Measurements from ENCODE around the gene NME4.
"Not testable (repeated sequence)": the region's sequence is repeated elsewhere in the genome, so short reads cannot be mapped to it uniquely, and the experiment has no call there.

Gene NME4

GRCh38 chr16:397135-397661 lies at the start of gene NME4:
NME4 (plus strand) TSS chr16:397199; CDS start chr16:397223, 24 bp downstream.
- no peak for DNase-seq

- DNase-seq = no peak
Measured at GRCh38 chr16:347203-347602, 49.8 kb upstream of the NME4 start.

GRCh38 chr16:348495-348894 lies 48.5 kb upstream of the NME4 start:
- DNase-seq = not testable (repeated sequence)

DNA sequence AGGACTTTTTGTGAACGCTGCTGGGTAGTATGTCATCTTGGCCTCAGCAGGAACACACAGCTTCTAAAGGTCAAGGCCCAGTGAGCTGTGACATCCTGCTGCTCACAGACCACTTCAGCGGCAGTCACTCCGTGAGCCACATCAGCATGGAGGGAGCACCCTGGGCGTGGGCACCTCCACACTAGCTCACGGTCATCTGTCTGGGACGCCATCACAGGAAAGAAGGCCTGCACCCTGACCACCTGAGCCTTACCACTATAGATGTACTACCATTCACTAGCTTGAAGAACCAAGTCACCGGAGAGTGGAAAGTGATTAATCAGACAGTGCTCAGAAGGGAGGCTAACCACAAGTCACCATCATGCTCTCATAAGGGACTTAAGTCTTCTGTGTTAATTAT lies 47.8 kb upstream of the NME4 start:
- DNase-seq = no peak

DNA sequence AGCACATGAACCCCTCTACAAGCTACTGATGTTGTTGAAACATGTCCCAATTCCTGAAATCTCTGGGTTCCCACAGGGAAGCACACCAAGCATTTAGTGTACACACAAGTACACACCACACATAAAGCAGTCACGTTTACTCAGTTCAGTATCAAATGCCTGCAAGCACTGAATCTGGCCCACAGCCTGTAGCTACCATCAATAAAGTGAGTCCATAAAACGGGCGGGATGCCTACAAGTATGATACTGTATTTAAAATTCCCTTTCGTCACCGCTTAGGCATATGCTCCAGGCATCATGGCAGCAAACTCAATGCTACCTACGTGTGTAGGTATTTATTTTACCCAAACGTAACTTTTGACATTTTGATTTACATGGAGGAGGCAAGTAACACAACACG lies 46.8 kb upstream of the NME4 start:
- DNase-seq = no peak

- DNase-seq = no peak
Measured at GRCh38 chr16:351804-352520, 45.0 kb upstream of the NME4 start.

GRCh38 chr16:352547-353403 lies 44.2 kb upstream of the NME4 start, which contains the start of gene AXIN1:
AXIN1 (minus strand) TSS chr16:352723; CDS start chr16:347025, 5,698 bp downstream.
- DNase-seq = peak; percentile 99

GRCh38 chr16:353404-354290 lies 43.4 kb upstream of the NME4 start:
- DNase-seq = no peak

DNA sequence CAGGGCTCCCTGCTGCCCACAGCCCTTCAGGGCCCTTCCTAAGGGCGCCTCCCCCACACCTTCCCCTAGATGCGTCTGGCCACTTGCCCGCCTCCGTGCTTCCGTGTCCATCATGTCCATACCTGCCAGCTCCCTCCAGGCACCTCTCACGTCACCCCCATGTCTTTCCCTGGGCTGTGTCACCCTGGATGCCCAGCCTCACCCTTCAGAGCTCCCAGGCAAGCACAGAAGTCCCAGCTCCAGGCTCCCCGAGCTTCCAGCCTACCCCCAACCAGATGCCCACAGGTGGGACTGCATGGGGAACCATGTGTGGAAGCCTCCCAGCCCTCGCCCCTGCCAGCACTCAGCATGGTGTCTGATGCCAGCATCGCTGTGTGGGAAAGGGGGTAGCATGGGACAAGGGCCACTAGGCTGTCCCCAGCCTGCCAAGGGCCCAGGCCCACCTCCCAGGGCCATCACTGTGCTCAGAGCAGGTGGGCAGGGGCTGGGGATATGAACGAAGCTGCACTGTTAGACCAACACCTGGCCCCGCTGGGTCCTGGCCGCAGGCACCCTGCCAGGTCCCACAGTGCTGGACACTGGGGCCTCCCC lies 42.6 kb upstream of the NME4 start:
- DNase-seq = no peak

DNA sequence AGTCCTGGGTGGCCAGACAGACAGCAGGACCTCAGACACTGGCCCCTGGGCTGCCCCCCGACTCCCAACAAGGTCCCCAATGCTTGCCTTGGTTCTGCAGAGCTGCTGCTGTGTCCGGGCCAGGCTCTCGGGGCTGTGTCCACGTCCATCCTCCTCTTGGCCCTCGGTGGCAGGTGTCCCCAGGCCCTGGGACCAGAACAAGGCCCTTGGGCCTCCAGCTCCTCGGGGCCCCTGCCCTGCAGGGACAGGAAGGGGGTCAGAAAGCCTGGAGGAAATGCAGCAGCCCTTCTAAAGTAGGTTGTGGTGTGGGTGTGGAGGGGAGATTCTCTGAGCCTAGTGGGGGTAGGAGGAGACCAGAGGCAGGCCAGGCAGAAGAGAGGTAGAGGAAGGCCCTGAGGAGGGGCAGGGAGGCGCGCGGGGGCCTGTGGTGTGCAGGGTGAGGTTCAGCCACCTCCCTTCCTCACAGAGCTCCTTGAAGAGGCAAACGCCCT lies 42.0 kb upstream of the NME4 start:
- DNase-seq = peak; percentile 62

GRCh38 chr16:356741-357140 lies 40.3 kb upstream of the NME4 start:
- DNase-seq = no peak

GRCh38 chr16:359067-359763 lies 37.8 kb upstream of the NME4 start:
- no peak for DNase-seq

GRCh38 chr16:359871-360697 lies 36.9 kb upstream of the NME4 start:
- DNase-seq = no peak

GRCh38 chr16:360698-361336 lies 36.2 kb upstream of the NME4 start:
- no peak for DNase-seq

DNA sequence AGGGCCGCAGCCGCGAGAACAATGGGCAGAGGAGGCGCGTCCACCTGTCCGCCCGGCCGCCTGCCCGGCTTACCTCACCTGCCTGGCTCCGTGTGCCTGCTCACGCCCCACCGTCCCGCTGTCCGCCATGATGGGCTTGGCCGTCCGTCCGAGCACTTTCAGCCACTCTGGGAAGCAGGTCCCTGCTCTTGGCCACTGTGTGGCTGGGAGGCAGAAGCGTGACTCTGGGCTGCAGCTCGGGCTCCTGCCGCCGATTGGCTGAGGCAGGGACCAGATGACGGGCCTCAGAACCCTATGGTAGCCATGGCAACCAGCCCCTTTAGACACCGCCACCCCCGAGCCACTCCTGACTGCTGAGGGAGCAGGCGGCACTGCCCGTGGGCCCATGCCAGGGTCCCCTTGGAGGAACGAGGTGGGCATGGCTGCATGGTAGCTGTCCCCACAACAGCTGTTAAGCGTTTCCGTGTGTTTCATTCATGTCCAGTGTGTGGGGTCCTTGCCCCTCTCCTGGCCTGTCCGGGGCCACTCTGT lies 35.6 kb upstream of the NME4 start:
- no peak for DNase-seq

DNA sequence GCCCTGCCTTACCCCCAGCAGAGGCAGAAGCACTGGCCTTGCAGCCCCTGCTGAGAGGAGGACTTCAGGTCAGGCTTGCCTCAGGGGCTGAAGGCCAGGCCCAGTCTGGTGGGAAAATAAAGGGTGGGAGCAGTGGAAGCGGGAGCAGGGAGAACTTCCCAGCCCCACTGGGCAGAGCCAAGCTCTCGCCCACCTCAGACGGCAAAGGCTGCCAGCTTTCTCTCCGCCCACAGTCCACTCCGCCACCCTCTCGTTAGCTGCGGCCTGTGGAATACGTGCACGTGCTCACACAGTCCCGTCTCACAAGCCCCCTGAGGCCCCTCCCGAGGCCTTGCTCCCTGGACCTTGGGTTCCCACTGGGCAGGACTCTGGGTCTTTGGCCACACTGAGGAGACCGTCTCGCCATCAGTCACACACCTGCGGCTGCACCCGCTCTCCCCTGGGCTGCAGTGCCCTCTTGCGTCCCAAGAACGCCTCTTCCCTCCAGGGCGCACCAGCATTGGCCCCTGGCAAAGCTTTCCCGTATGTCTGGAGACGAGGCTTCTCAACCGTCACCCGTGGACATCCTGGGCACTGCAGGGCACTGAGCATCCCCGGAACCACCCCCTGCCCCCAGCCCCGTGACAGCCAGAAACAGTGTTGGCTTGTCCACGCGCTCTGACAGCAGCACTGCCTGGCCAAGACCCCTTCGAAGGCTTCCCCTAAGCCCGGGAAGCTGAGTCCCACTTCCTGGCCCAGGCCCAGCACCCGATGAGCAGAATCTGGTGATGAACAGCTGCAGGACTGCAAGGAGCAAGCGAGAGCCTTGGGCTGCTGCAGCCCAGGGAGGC lies 34.9 kb upstream of the NME4 start:
- DNase-seq = peak; percentile 62

GRCh38 chr16:362702-362999 lies 34.3 kb upstream of the NME4 start:
- DNase-seq = not testable (repeated sequence)

DNA sequence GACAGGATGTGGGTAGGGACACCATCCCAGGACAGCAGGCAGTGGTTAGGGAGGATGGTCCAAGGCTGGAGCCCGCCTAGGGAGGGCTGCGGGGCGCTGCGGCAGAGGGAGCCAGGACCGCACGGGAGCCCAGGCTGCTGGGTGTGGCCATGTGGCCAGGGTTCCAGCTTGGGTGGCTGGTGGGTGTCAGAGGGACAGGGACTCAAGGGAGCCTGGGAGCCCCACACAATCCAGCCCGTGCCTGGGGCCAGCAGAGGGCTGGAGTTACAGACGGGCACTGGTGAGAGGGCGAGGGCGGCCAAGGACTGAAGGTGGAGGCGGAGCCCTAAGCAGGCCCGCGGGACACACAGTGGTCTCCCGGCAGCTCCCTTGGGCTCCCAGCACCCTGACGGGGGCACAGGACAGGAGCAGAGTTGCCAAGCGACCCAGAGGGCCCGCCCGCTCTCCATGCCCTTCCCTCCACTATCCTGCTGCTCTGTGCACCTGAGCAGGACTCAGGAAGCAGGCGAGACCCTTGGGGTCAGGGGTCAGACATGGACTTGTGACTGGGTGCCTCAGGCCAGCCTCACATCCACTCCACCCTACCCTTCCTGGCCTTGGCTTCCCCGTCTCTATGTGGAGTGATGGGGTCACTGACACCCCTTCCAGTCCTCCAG lies 33.8 kb upstream of the NME4 start:
- DNase-seq = no peak

Measured in activated effector memory CD4-positive, alpha-beta T cell treated with Interleukin-2 at 50 U/mL for 16 hours (primary cell).